Breast epithelium (tissue), 3 donors: Measurements from ENCODE around the gene SERP2.

Experiments used
- POLR2A ChIP-seq: fragments of 450-650 bp; IDR thresholded peaks from one replicate; pipeline ENCODE4 v1.6.1; 2016; ENCODE audit warnings: antibody characterized with exemption, mild to moderate bottlenecking, moderate library complexity
- POLR2AphosphoS5 ChIP-seq, 3 donors: sonication (generic); formaldehyde crosslinking; IDR thresholded peaks; one replicate each; pipeline ENCODE4 v1.6.1; 2017; ENCODE audit warnings: antibody characterized with exemption in 3 of 3
- TF ChIP-seq, protein P1 (sequence below), 3 donors: fragments of 450-650 bp; IDR thresholded peaks; one replicate each; pipeline ENCODE4 v1.5.1; 2016 to 2017; ENCODE audit warnings: antibody characterized with exemption in 3 of 3, mild to moderate bottlenecking in 3 of 3, moderate library complexity in 3 of 3

DNA sequence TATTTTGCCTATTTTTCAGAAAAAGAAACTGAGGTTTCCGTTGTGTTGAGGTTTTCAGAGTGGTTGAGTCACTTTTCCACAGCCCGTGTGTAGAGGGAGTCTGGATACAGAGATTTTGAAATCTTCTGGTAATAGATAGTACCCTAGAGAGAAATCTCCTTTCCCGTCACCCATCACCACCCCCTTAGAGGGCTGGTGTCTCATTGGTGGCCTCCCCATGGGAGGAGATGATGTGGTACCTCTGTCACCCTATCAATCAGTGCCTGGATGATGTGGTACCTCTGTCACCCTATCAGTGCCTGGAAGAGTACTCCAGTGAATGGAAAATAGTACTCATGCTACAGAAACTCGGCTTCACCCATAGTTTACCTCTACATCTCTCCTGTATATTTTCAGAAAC is 42.2 kb upstream of the SERP2 start:
- TF ChIP-seq, protein P1, sequence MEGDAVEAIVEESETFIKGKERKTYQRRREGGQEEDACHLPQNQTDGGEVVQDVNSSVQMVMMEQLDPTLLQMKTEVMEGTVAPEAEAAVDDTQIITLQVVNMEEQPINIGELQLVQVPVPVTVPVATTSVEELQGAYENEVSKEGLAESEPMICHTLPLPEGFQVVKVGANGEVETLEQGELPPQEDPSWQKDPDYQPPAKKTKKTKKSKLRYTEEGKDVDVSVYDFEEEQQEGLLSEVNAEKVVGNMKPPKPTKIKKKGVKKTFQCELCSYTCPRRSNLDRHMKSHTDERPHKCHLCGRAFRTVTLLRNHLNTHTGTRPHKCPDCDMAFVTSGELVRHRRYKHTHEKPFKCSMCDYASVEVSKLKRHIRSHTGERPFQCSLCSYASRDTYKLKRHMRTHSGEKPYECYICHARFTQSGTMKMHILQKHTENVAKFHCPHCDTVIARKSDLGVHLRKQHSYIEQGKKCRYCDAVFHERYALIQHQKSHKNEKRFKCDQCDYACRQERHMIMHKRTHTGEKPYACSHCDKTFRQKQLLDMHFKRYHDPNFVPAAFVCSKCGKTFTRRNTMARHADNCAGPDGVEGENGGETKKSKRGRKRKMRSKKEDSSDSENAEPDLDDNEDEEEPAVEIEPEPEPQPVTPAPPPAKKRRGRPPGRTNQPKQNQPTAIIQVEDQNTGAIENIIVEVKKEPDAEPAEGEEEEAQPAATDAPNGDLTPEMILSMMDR (IDR thresholded peaks at IDR 0.05) = no peak
- TF ChIP-seq POLR2A (no peak), POLR2AphosphoS5 (IDR thresholded peaks at IDR 0.05) (no peak)
